ENCODE data around the gene RSAD2.
A peak's percentile ranks its signal among the peaks of the same experiment; 100 is the strongest.

Gene RSAD2

GRCh38 chr2:6865346-6866274 lies 12.0 kb upstream of the RSAD2 start, which contains the start of gene CMPK2:
TSS of gene CMPK2 (minus strand) at chr2:6865907. CDS start at chr2:6865696, 211 bp downstream.
- Histone ChIP-seq H3F3A (ENCODE audit: insufficient read depth, low read length) (peaks cover 12% of the 10 kb centered on the region; the same call in 1 of the 2 replicates), H4K20me1 (ENCODE audit: insufficient read depth, low read length) (no peaks in the 10 kb centered on the region), H3K9me3 (replicated peaks; ENCODE audit: insufficient read depth, low read length) (no peaks in the 10 kb centered on the region), H3K36me3 (replicated peaks; ENCODE audit: insufficient read depth, low read length) (no peaks in the 10 kb centered on the region), H3K27me3 (replicated peaks; ENCODE audit: insufficient read depth, low read length) (no peaks in the 10 kb centered on the region), H2AFZ (ENCODE audit: low read length) (peak within 1 kb of the TSS; percentile 90), H3K9me2 (replicated peaks; ENCODE audit: insufficient read depth, low read length) (no peaks in the 10 kb centered on the region), H3K27ac (ENCODE audit: low read length) (no peak within 1 kb of the TSS), H3K4me1 (ENCODE audit: low read length) (no peaks in the 10 kb centered on the region), H3K79me2 (ENCODE audit: low read length) (no peaks in the 10 kb centered on the region), H3K9ac (ENCODE audit: low read length) (peak within 1 kb of the TSS; percentile 48; the same call in 1 of the 2 replicates), H3K4me2 (ENCODE audit: low read depth, low read length) (peak within 1 kb of the TSS; percentile 98), H3K4me3 (ENCODE audit: low read length) (peak within 1 kb of the TSS; percentile 77)
- TF ChIP-seq, protein P1, sequence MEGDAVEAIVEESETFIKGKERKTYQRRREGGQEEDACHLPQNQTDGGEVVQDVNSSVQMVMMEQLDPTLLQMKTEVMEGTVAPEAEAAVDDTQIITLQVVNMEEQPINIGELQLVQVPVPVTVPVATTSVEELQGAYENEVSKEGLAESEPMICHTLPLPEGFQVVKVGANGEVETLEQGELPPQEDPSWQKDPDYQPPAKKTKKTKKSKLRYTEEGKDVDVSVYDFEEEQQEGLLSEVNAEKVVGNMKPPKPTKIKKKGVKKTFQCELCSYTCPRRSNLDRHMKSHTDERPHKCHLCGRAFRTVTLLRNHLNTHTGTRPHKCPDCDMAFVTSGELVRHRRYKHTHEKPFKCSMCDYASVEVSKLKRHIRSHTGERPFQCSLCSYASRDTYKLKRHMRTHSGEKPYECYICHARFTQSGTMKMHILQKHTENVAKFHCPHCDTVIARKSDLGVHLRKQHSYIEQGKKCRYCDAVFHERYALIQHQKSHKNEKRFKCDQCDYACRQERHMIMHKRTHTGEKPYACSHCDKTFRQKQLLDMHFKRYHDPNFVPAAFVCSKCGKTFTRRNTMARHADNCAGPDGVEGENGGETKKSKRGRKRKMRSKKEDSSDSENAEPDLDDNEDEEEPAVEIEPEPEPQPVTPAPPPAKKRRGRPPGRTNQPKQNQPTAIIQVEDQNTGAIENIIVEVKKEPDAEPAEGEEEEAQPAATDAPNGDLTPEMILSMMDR (IDR thresholded peaks at IDR 0.05; ENCODE audit: low read length), result no peak
- TF ChIP-seq EZH2phosphoT487 (IDR thresholded peaks at IDR 0.05; ENCODE audit: low read length) (no peak), EZH2 (optimal IDR thresholded peaks at IDR 0.05; ENCODE audit: low read depth, low read length) (no peak)
- DNase-seq, result peak; percentile 89

GRCh38 chr2:6866275-6866671 lies 11.3 kb upstream of the RSAD2 start:
- H3K4me3 ChIP-seq (ENCODE audit: low read length), result peak overlapping the region; percentile 77
- TF ChIP-seq EZH2 (optimal IDR thresholded peaks at IDR 0.05; ENCODE audit: low read depth, low read length) (no peak), EZH2phosphoT487 (IDR thresholded peaks at IDR 0.05; ENCODE audit: low read length) (no peak)
- TF ChIP-seq, protein P1 (IDR thresholded peaks at IDR 0.05; ENCODE audit: low read length), result peak; percentile 68
- no peaks in the 10 kb centered on the region for H3K27me3 ChIP-seq (replicated peaks; ENCODE audit: insufficient read depth, low read length)
- no peaks in the 10 kb centered on the region for H3K9me2 ChIP-seq (replicated peaks; ENCODE audit: insufficient read depth, low read length)
- H3K4me2 ChIP-seq (ENCODE audit: low read depth, low read length), result peak overlapping the region; percentile 98
- no peaks in the 10 kb centered on the region for H4K20me1 ChIP-seq (ENCODE audit: insufficient read depth, low read length)
- no peaks in the 10 kb centered on the region for H3K79me2 ChIP-seq (ENCODE audit: low read length)
- H2AFZ ChIP-seq (ENCODE audit: low read length), result peak overlapping the region; percentile 90
- no peaks in the 10 kb centered on the region for H3K9me3 ChIP-seq (replicated peaks; ENCODE audit: insufficient read depth, low read length)
- H3K9ac ChIP-seq (ENCODE audit: low read length), result peak overlapping the region; percentile 48; the same call in 1 of the 2 replicates
- peak; percentile 43 for DNase-seq
- no peak overlapping the region for H3K27ac ChIP-seq (ENCODE audit: low read length)
- no peaks in the 10 kb centered on the region for H3K4me1 ChIP-seq (ENCODE audit: low read length)
- no peaks in the 10 kb centered on the region for H3K36me3 ChIP-seq (replicated peaks; ENCODE audit: insufficient read depth, low read length)
- peaks cover 12% of the 10 kb centered on the region; the same call in 1 of the 2 replicates for H3F3A ChIP-seq (ENCODE audit: insufficient read depth, low read length)

DNA sequence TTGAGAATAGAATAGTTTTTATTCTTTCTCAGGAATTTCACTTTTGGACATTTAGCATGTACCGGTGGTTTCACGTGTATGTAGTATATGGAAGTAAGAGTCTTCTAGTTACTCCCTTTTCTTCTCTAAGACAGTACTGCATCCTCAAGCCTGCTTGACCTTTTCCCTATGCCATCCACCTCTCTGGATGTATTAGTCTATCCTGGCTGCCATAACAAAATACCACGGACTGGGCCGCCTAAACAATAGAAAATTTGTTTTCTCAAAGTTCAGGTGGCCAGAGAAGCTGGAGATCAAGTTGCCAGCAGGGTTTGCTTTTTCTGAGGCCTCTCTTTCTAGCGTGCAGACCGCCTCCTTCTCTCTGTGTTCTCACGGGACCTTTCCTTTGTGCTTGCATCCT lies 10.6 kb upstream of the RSAD2 start:
- no peak overlapping the region for H3K9ac ChIP-seq (ENCODE audit: low read length)
- H3K9me3 ChIP-seq (replicated peaks; ENCODE audit: insufficient read depth, low read length), result no peaks in the 10 kb centered on the region
- peaks cover 12% of the 10 kb centered on the region; the same call in 1 of the 2 replicates for H3F3A ChIP-seq (ENCODE audit: insufficient read depth, low read length)
- no peaks in the 10 kb centered on the region for H3K4me1 ChIP-seq (ENCODE audit: low read length)
- H2AFZ ChIP-seq (ENCODE audit: low read length), result no peak overlapping the region
- TF ChIP-seq, protein P1 (IDR thresholded peaks at IDR 0.05; ENCODE audit: low read length), result no peak
- TF ChIP-seq EZH2 (optimal IDR thresholded peaks at IDR 0.05; ENCODE audit: low read depth, low read length) (no peak), EZH2phosphoT487 (IDR thresholded peaks at IDR 0.05; ENCODE audit: low read length) (no peak)
- no peak overlapping the region for H3K4me3 ChIP-seq (ENCODE audit: low read length)
- no peaks in the 10 kb centered on the region for H4K20me1 ChIP-seq (ENCODE audit: insufficient read depth, low read length)
- H3K27me3 ChIP-seq (replicated peaks; ENCODE audit: insufficient read depth, low read length), result 0 out of 2 replicates have a peak, but pooled peaks cover under 1% of the 10 kb centered on the region
- no peak overlapping the region for H3K27ac ChIP-seq (ENCODE audit: low read length)
- DNase-seq, result no peak
- H3K79me2 ChIP-seq (ENCODE audit: low read length), result no peaks in the 10 kb centered on the region
- no peaks in the 10 kb centered on the region for H3K36me3 ChIP-seq (replicated peaks; ENCODE audit: insufficient read depth, low read length)
- no peaks in the 10 kb centered on the region for H3K9me2 ChIP-seq (replicated peaks; ENCODE audit: insufficient read depth, low read length)
- no peak overlapping the region for H3K4me2 ChIP-seq (ENCODE audit: low read depth, low read length)

Measured in MM.1S (cell line).